Lower lobe of right lung (tissue), 2 donors: ENCODE data around the gene GXYLT2. TPM values are rescaled to one million over a fixed set of nuclear protein-coding genes. Genes with fewer than 3 reads are reported as not detected.

Experiments used
- ATAC-seq, 2 donors: fragments of 200-7000 bp; cut with Tn5 transposase; one replicate each; pipeline ENCODE4 v1.9.1; 2020 to 2022; ENCODE audit warnings: mild to moderate bottlenecking in 2 of 2, moderate library complexity in 2 of 2
- DNase-seq: peaks from one replicate; pipeline ENCODE4 v3.0.0-alpha.2; 2020
- H3K27ac ChIP-seq: fragments of 200-600 bp; one replicate; pipeline ENCODE4 v1.8.0; 2022
- H3K27me3 ChIP-seq: fragments of 200-600 bp; one replicate; pipeline ENCODE4 v1.8.0; 2022; ENCODE audit warnings: low read depth
- H3K36me3 ChIP-seq: fragments of 200-600 bp; one replicate; pipeline ENCODE4 v1.8.0; 2022; ENCODE audit warnings: mild to moderate bottlenecking
- H3K4me1 ChIP-seq: fragments of 200-600 bp; one replicate; pipeline ENCODE4 v1.8.0; 2022
- H3K4me3 ChIP-seq: fragments of 200-600 bp; one replicate; pipeline ENCODE4 v1.8.0; 2022; ENCODE audit warnings: mild to moderate bottlenecking
- H3K9me3 ChIP-seq: fragments of 200-600 bp; one replicate; pipeline ENCODE4 v1.8.0; 2022
- intact Hi-C: fragments of 100-400 bp; cut with DNase I; formaldehyde crosslinking; loops from one replicate; pipeline ENCODE4 v1.11.0; 2022
- total RNA-seq: library from RNA; stranded (reverse); fragmentation: NEBNext Ultra II Directional; extraction: Animal tissue kit (Norgen Biotek cat#: 25700); gene quantifications from one replicate; pipeline ENCODE4 v1.2.1, GENCODE V29; 2021
- TF ChIP-seq, protein P1 (sequence below): fragments of 200-600 bp; IDR thresholded peaks from one replicate; pipeline ENCODE4 v1.8.0; 2022; ENCODE audit warnings: antibody characterized with exemption, mild to moderate bottlenecking
- donor health status: DM: no; HTN: yes; CAD: no; lungs with severe emphysema.

Gene GXYLT2
- total RNA-seq, 1 donor from 2014 or later = 6.7 TPM

DNA sequence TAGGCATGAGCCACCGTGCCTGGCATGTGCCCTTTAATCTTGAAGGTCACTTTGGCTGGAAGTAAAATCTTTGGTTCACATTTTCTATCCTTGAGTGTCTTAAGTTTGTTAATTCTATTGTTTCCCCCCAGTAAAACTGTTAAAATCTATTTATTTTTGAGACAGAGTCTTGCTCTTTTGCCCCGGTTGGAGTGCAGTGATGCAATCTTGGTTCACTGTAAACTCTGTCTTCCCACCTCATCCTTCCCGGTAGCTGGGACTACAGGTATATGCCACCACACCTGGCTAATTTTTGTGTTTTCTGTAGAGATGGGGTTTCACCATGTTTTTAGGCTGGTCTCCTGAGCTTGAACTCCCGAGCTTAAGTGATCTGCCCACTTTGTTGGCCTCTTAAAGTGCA is 116.5 kb downstream of the GXYLT2 start:
- ATAC-seq = no peak
- intact Hi-C loops = no loop called here
- H3K27me3 ChIP-seq = no peaks in the 10 kb centered on the region
- TF ChIP-seq, protein P1, sequence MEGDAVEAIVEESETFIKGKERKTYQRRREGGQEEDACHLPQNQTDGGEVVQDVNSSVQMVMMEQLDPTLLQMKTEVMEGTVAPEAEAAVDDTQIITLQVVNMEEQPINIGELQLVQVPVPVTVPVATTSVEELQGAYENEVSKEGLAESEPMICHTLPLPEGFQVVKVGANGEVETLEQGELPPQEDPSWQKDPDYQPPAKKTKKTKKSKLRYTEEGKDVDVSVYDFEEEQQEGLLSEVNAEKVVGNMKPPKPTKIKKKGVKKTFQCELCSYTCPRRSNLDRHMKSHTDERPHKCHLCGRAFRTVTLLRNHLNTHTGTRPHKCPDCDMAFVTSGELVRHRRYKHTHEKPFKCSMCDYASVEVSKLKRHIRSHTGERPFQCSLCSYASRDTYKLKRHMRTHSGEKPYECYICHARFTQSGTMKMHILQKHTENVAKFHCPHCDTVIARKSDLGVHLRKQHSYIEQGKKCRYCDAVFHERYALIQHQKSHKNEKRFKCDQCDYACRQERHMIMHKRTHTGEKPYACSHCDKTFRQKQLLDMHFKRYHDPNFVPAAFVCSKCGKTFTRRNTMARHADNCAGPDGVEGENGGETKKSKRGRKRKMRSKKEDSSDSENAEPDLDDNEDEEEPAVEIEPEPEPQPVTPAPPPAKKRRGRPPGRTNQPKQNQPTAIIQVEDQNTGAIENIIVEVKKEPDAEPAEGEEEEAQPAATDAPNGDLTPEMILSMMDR = no peak
- H3K4me1 ChIP-seq = peaks cover 47% of the 10 kb centered on the region
- peaks cover 71% of the 10 kb centered on the region for H3K36me3 ChIP-seq
- H3K9me3 ChIP-seq = no peaks in the 10 kb centered on the region
- H3K27ac ChIP-seq = no peak overlapping the region
- no peak for DNase-seq
- no peak overlapping the region for H3K4me3 ChIP-seq

DNA sequence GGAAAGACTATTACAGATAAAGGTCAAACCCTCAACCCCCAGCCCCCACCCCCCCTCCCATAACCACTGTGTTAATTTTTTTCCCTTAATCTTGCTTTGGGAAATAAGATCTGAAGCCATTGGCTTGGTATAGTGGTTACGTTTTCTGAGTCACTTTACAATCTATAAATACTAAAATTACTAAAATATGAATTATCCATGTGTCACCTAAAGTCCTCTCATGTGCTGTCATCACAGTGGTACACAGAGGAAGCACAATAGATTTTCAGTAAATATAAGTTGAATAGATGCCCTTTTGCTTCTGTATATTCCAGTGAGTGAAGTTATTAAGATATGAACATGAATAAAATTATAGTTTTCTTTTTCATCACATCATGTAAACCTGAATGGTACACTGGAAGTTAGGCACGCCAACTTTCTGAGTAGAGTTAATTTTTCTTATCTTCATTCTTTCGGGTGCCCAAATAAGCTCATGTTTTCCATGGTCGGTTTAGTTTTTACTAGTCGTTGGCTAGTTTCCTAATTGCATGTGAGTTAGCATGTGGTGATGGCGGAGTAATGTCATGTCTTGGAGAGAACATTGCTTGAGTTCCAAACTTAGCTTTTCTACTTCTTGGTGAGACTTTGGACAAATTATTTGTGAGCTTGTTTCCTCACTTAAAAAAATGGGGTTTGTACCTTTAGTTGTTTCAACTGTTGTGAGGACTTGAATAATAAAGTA is 120.3 kb downstream of the GXYLT2 start:
- ATAC-seq = no peak
- Histone ChIP-seq H3K4me3 (no peak overlapping the region), H3K27ac (no peak overlapping the region), H3K27me3 (no peaks in the 10 kb centered on the region), H3K36me3 (peaks cover 43% of the 10 kb centered on the region), H3K9me3 (no peaks in the 10 kb centered on the region), H3K4me1 (peaks cover 24% of the 10 kb centered on the region)
- intact Hi-C loops = no loop called here
- TF ChIP-seq, protein P1 = no peak
- no peak for DNase-seq

DNA sequence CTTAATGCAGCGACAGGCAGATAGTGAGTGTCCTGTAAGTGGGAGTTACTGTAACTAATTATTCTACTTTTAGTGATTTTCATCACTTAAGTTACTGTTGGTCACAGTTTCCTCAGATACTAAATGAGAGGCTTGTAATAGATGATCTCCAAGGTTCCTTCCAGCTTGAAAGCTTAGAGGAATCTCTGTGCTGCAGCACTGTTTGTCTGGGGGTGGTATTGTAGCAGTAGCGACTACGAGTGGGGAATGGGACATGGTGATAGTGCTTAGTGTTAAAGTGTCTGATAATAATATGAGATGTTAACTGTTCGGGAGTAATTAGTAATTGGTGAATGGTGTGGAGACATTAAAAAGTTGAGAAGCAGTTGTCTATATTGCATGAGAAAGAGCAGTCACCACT is 121.2 kb downstream of the GXYLT2 start:
- H3K36me3 ChIP-seq = peaks cover 37% of the 10 kb centered on the region
- TF ChIP-seq, protein P1 = no peak
- H3K4me3 ChIP-seq = no peak overlapping the region
- peaks cover 23% of the 10 kb centered on the region for H3K4me1 ChIP-seq
- intact Hi-C loops = no loop called here
- H3K27me3 ChIP-seq = no peaks in the 10 kb centered on the region
- DNase-seq (no peak), ATAC-seq (no peak)
- H3K9me3 ChIP-seq = no peaks in the 10 kb centered on the region
- no peak overlapping the region for H3K27ac ChIP-seq

- H3K4me3 ChIP-seq = no peak overlapping the region
- no peak for DNase-seq
- H3K9me3 ChIP-seq = no peaks in the 10 kb centered on the region
- H3K27me3 ChIP-seq = no peaks in the 10 kb centered on the region
- TF ChIP-seq, protein P1 = no peak
- no peak for ATAC-seq
- H3K36me3 ChIP-seq = peaks cover 31% of the 10 kb centered on the region
- peaks cover 23% of the 10 kb centered on the region for H3K4me1 ChIP-seq
- H3K27ac ChIP-seq = no peak overlapping the region
- intact Hi-C loops = no loop called here
Observed at GRCh38 chr3:73009750-73010149, 121.9 kb downstream of the GXYLT2 start.

- intact Hi-C loops = no loop called here
- TF ChIP-seq, protein P1 = no peak
Observed at GRCh38 chr3:73010158-73010557, 122.3 kb downstream of the GXYLT2 start.

More at GRCh38 chr3:73010158-73010557, 122.3 kb downstream of the GXYLT2 start:
- DNase-seq = no peak
- peaks cover 23% of the 10 kb centered on the region for H3K4me1 ChIP-seq
- H3K4me3 ChIP-seq = no peak overlapping the region
- no peak for ATAC-seq
- H3K36me3 ChIP-seq = peaks cover 31% of the 10 kb centered on the region
- H3K9me3 ChIP-seq = no peaks in the 10 kb centered on the region
- no peaks in the 10 kb centered on the region for H3K27me3 ChIP-seq
- no peak overlapping the region for H3K27ac ChIP-seq
